ENCODE results near the gene GNAS-AS1. TPM values are rescaled to one million over a fixed set of nuclear protein-coding genes. Genes with fewer than 3 reads are reported as not detected.

Gene GNAS-AS1
- total and polyA plus RNA-seq, 2 of the 8 experiments (the other 6 are each of a cell fraction or from before 2014, with no cell fraction given) = 4.7 to 13.7 TPM

- no peak for TF ChIP-seq YY1 (IDR thresholded peaks at IDR 0.05; ENCODE audit: low read depth, low read length)
- TF ChIP-seq SP4 (IDR thresholded peaks at IDR 0.05; ENCODE audit: low read length) = no peak
- TF ChIP-seq CTBP2 (IDR thresholded peaks at IDR 0.05; ENCODE audit: borderline replicate concordance, insufficient read depth, insufficient read length, low read length) = no peak
- no peak for TF ChIP-seq SAP30 (IDR thresholded peaks at IDR 0.05; ENCODE audit: insufficient read depth, insufficient replicate concordance, low read length)
- no peak for TF ChIP-seq TAF7 (optimal IDR thresholded peaks at IDR 0.05; ENCODE audit: borderline replicate concordance, low read depth, low read length)
- TF ChIP-seq SRF (IDR thresholded peaks at IDR 0.05; ENCODE audit: low read depth, low read length) = no peak
- TF ChIP-seq NRF1 (IDR thresholded peaks at IDR 0.05; ENCODE audit: low read depth, low read length) = no peak
- TF ChIP-seq GABPA (IDR thresholded peaks at IDR 0.05; ENCODE audit: borderline replicate concordance, insufficient read depth, low read length) = no peak
- no peak for TF ChIP-seq NANOG (IDR thresholded peaks at IDR 0.05; ENCODE audit: insufficient read depth, low read depth, low read length, poor library complexity, severe bottlenecking)
These were observed 34.7 kb downstream of the GNAS-AS1 start (continued) for GRCh38 chr20:58816051-58816450.
